Skin epidermis (tissue), 12 donors: Measurements from ENCODE around the gene RNF167.

Experiments
- H3K27ac ChIP-seq, 21 experiments: fragments of 200-600 bp; sonication (generic) in 11 of 21; one replicate each; pipeline ENCODE4 v1.5.0; 2020; ENCODE audit warnings: mild to moderate bottlenecking in 3 of 21, inconsistent platforms in 2 of 21, moderate library complexity in 2 of 21
- H3K4me3 ChIP-seq, 7 experiments: fragments of 200-600 bp; sonication (generic) in 2 of 7; one replicate each; pipeline ENCODE4 v1.5.0; 2020; ENCODE audit warnings: inconsistent platforms in 2 of 7, mild to moderate bottlenecking in 2 of 7, moderate library complexity in 1 of 7

RNF167 gene

GRCh38 chr17:4994081-4994595 is 54.1 kb downstream of the RNF167 start:
- Histone ChIP-seq H3K4me3 (no peak overlapping the region), H3K27ac (no peak overlapping the region)
